ENCODE data around the gene MAP3K7CL.

DNA sequence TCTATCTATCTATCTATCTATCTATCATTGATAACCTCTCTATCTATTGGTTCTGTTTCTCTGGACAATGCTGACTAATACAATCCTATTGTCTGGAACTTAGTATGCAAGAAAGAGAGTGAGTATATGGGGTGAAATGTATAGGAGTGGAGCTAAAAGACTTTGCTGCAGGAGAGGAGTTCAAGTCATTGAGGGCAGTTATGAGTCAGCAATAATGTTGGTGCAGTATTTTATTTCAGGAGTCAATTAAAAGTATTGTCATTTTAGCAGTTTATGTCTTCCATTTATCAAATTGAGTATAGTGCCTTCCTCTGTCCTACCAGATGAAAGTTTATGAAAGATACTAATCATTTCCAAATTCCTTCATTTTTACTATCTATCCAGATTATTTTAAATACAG lies 55.8 kb downstream of the MAP3K7CL start:
- TF ChIP-seq, protein P1, sequence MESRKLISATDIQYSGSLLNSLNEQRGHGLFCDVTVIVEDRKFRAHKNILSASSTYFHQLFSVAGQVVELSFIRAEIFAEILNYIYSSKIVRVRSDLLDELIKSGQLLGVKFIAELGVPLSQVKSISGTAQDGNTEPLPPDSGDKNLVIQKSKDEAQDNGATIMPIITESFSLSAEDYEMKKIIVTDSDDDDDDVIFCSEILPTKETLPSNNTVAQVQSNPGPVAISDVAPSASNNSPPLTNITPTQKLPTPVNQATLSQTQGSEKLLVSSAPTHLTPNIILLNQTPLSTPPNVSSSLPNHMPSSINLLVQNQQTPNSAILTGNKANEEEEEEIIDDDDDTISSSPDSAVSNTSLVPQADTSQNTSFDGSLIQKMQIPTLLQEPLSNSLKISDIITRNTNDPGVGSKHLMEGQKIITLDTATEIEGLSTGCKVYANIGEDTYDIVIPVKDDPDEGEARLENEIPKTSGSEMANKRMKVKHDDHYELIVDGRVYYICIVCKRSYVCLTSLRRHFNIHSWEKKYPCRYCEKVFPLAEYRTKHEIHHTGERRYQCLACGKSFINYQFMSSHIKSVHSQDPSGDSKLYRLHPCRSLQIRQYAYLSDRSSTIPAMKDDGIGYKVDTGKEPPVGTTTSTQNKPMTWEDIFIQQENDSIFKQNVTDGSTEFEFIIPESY (IDR thresholded peaks at IDR 0.05): no peak
- TF ChIP-seq, protein P2, sequence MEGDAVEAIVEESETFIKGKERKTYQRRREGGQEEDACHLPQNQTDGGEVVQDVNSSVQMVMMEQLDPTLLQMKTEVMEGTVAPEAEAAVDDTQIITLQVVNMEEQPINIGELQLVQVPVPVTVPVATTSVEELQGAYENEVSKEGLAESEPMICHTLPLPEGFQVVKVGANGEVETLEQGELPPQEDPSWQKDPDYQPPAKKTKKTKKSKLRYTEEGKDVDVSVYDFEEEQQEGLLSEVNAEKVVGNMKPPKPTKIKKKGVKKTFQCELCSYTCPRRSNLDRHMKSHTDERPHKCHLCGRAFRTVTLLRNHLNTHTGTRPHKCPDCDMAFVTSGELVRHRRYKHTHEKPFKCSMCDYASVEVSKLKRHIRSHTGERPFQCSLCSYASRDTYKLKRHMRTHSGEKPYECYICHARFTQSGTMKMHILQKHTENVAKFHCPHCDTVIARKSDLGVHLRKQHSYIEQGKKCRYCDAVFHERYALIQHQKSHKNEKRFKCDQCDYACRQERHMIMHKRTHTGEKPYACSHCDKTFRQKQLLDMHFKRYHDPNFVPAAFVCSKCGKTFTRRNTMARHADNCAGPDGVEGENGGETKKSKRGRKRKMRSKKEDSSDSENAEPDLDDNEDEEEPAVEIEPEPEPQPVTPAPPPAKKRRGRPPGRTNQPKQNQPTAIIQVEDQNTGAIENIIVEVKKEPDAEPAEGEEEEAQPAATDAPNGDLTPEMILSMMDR (IDR thresholded peaks at IDR 0.05; ENCODE audit: low read depth, low read length, missing input control): no peak
- TF ChIP-seq, protein P3, sequence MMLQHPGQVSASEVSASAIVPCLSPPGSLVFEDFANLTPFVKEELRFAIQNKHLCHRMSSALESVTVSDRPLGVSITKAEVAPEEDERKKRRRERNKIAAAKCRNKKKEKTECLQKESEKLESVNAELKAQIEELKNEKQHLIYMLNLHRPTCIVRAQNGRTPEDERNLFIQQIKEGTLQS (IDR thresholded peaks at IDR 0.05): no peak
- TF ChIP-seq JUND (IDR thresholded peaks at IDR 0.05) (no peak), YY1 (IDR thresholded peaks at IDR 0.05) (no peak), SP1 (IDR thresholded peaks at IDR 0.05) (no peak), EGR1 (IDR thresholded peaks at IDR 0.05; ENCODE audit: low read depth in 2 of 2) (no peak), TAF1 (conservative IDR thresholded peaks at IDR 0.05) (no peak)
- TF ChIP-seq, protein P4, sequence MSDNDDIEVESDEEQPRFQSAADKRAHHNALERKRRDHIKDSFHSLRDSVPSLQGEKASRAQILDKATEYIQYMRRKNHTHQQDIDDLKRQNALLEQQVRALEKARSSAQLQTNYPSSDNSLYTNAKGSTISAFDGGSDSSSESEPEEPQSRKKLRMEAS (IDR thresholded peaks at IDR 0.05): no peak
